HEK293 (cell line): ENCODE data around the gene POLR3A.

Experiments used
- GFI1B ChIP-seq: fragments of 450-650 bp; formaldehyde crosslinking; IDR thresholded peaks from 2 replicates; pipeline ENCODE4 v1.5.1; 2016; ENCODE audit warnings: missing biosample characterization, missing genetic modification characterization
- HOXC10 ChIP-seq: sonication (generic); formaldehyde crosslinking; IDR thresholded peaks from 2 replicates; pipeline ENCODE4 v1.8.1; 2023; ENCODE audit warnings: mild to moderate bottlenecking, missing genetic modification reagents
- KLF7 ChIP-seq: fragments of 450-650 bp; formaldehyde crosslinking; IDR thresholded peaks from 2 replicates; pipeline ENCODE4 v1.5.1; 2016; ENCODE audit warnings: missing biosample characterization, missing genetic modification characterization, borderline replicate concordance
- MYNN ChIP-seq: fragments of 450-650 bp; formaldehyde crosslinking; IDR thresholded peaks from 2 replicates; pipeline ENCODE4 v1.5.1; 2016; ENCODE audit warnings: missing biosample characterization, missing genetic modification characterization, borderline replicate concordance
- PRDM2 ChIP-seq: fragments of 450-650 bp; formaldehyde crosslinking; IDR thresholded peaks from 2 replicates; pipeline ENCODE4 v1.5.1; 2016; ENCODE audit warnings: missing biosample characterization, missing genetic modification characterization, borderline replicate concordance
- SCRT1 ChIP-seq: fragments of 450-650 bp; formaldehyde crosslinking; IDR thresholded peaks from 2 replicates; pipeline ENCODE4 v1.5.1; 2016; ENCODE audit warnings: missing biosample characterization, missing genetic modification characterization, borderline replicate concordance
- SP2 ChIP-seq: fragments of 450-650 bp; formaldehyde crosslinking; IDR thresholded peaks from 2 replicates; pipeline ENCODE4 v1.5.1; 2016; ENCODE audit warnings: missing biosample characterization, missing genetic modification characterization
- ZBTB49 ChIP-seq: fragments of 450-650 bp; formaldehyde crosslinking; IDR thresholded peaks from 2 replicates; pipeline ENCODE4 v1.5.1; 2016; ENCODE audit warnings: missing biosample characterization, missing genetic modification characterization, low read depth
- ZBTB8A ChIP-seq: fragments of 450-650 bp; formaldehyde crosslinking; IDR thresholded peaks from 2 replicates; pipeline ENCODE4 v1.5.1; 2016; ENCODE audit warnings: missing biosample characterization, missing genetic modification characterization
- ZNF140 ChIP-seq: fragments of 450-650 bp; formaldehyde crosslinking; IDR thresholded peaks from 2 replicates; pipeline ENCODE4 v1.5.1; 2016; ENCODE audit warnings: missing biosample characterization, missing genetic modification characterization
- ZNF155 ChIP-seq: fragments of 450-650 bp; formaldehyde crosslinking; IDR thresholded peaks from 2 replicates; pipeline ENCODE4 v1.5.1; 2016; ENCODE audit warnings: missing biosample characterization, missing genetic modification characterization
- ZNF169 ChIP-seq: fragments of 450-650 bp; formaldehyde crosslinking; IDR thresholded peaks from 2 replicates; pipeline ENCODE4 v1.5.1; 2016; ENCODE audit warnings: missing biosample characterization, missing genetic modification characterization
- ZNF174 ChIP-seq: fragments of 450-650 bp; formaldehyde crosslinking; IDR thresholded peaks from 2 replicates; pipeline ENCODE4 v1.5.0; 2017; ENCODE audit warnings: missing biosample characterization, mild to moderate bottlenecking, missing genetic modification characterization
- ZNF184 ChIP-seq: fragments of 450-650 bp; IDR thresholded peaks from 2 replicates; pipeline ENCODE4 v1.5.1; 2018; ENCODE audit warnings: missing biosample characterization, mild to moderate bottlenecking, missing genetic modification characterization
- ZNF221 ChIP-seq: fragments of 450-650 bp; formaldehyde crosslinking; IDR thresholded peaks from 2 replicates; pipeline ENCODE4 v1.5.1; 2017; ENCODE audit warnings: missing biosample characterization, missing genetic modification characterization, borderline replicate concordance
- ZNF335 ChIP-seq: fragments of 450-650 bp; formaldehyde crosslinking; conservative IDR thresholded peaks from 2 replicates; pipeline ENCODE4 v1.5.1; 2016; ENCODE audit warnings: missing biosample characterization, missing genetic modification characterization
- ZNF366 ChIP-seq: fragments of 450-650 bp; formaldehyde crosslinking; conservative IDR thresholded peaks from 2 replicates; pipeline ENCODE4 v1.5.1; 2016; ENCODE audit warnings: missing biosample characterization, missing genetic modification characterization
- ZNF37A ChIP-seq: fragments of 450-650 bp; IDR thresholded peaks from 2 replicates; pipeline ENCODE4 v1.5.1; 2018; ENCODE audit warnings: missing biosample characterization, missing genetic modification characterization
- ZNF394 ChIP-seq: fragments of 450-650 bp; formaldehyde crosslinking; IDR thresholded peaks from 2 replicates; pipeline ENCODE4 v1.5.1; 2016; ENCODE audit warnings: missing biosample characterization, missing genetic modification characterization, mild to moderate bottlenecking, moderate library complexity, borderline replicate concordance
- ZNF416 ChIP-seq: fragments of 450-650 bp; formaldehyde crosslinking; IDR thresholded peaks from 2 replicates; pipeline ENCODE4 v1.5.1; 2016; ENCODE audit warnings: missing biosample characterization, missing genetic modification characterization
- ZNF449 ChIP-seq: fragments of 450-650 bp; formaldehyde crosslinking; IDR thresholded peaks from 2 replicates; pipeline ENCODE4 v1.5.1; 2017; ENCODE audit warnings: missing biosample characterization, mild to moderate bottlenecking, missing genetic modification characterization, moderate library complexity
- ZNF473 ChIP-seq: fragments of 450-650 bp; formaldehyde crosslinking; IDR thresholded peaks from 2 replicates; pipeline ENCODE4 v1.5.1; 2017; ENCODE audit warnings: missing biosample characterization, missing genetic modification characterization
- ZNF501 ChIP-seq: fragments of 450-650 bp; formaldehyde crosslinking; IDR thresholded peaks from 2 replicates; pipeline ENCODE4 v1.5.1; 2016; ENCODE audit warnings: missing biosample characterization, missing genetic modification characterization
- ZNF549 ChIP-seq: fragments of 450-650 bp; IDR thresholded peaks from 2 replicates; pipeline ENCODE4 v1.5.1; 2018; ENCODE audit warnings: missing biosample characterization, missing genetic modification characterization, mild to moderate bottlenecking, inconsistent platforms, moderate library complexity
- ZNF571 ChIP-seq: fragments of 450-650 bp; formaldehyde crosslinking; IDR thresholded peaks from 2 replicates; pipeline ENCODE4 v1.5.0; 2017; ENCODE audit warnings: missing biosample characterization, missing genetic modification characterization
- ZNF600 ChIP-seq: fragments of 450-650 bp; formaldehyde crosslinking; IDR thresholded peaks from 2 replicates; pipeline ENCODE4 v1.5.1; 2016; ENCODE audit warnings: missing biosample characterization, missing genetic modification characterization
- ZNF624 ChIP-seq: fragments of 450-650 bp; formaldehyde crosslinking; IDR thresholded peaks from 2 replicates; pipeline ENCODE4 v1.5.1; 2017; ENCODE audit warnings: missing biosample characterization, missing genetic modification characterization
- ZNF664 ChIP-seq: fragments of 450-650 bp; formaldehyde crosslinking; IDR thresholded peaks from 2 replicates; pipeline ENCODE4 v1.5.1; 2016; ENCODE audit warnings: missing biosample characterization, missing genetic modification characterization
- ZNF670 ChIP-seq: fragments of 450-650 bp; formaldehyde crosslinking; IDR thresholded peaks from 2 replicates; pipeline ENCODE4 v1.5.1; 2016; ENCODE audit warnings: missing biosample characterization, missing genetic modification characterization, low read depth
- ZNF707 ChIP-seq: fragments of 450-650 bp; formaldehyde crosslinking; IDR thresholded peaks from 2 replicates; pipeline ENCODE4 v1.5.1; 2016; ENCODE audit warnings: missing biosample characterization, missing genetic modification characterization
- ZNF76 ChIP-seq: fragments of 450-650 bp; formaldehyde crosslinking; IDR thresholded peaks from 2 replicates; pipeline ENCODE4; 2016; ENCODE audit warnings: low read depth, missing biosample characterization, missing genetic modification characterization, borderline replicate concordance
- ZSCAN23 ChIP-seq: fragments of 450-650 bp; formaldehyde crosslinking; IDR thresholded peaks from 2 replicates; pipeline ENCODE4 v1.5.1; 2016; ENCODE audit warnings: missing biosample characterization, missing genetic modification characterization

Gene POLR3A

GRCh38 chr10:78033637-78034470 lies 4.5 kb upstream of the POLR3A start, which contains the start of gene RPS24 (continued):
- TF ChIP-seq PRDM2 (no peak), ZSCAN23 (tag by site-specific recombination) (no peak), ZNF624 (tag by site-specific recombination) (no peak), KLF7 (tag by site-specific recombination) (peak; percentile 63; the same call in 1 of the 2 replicates), ZNF335 (peak; percentile 96), ZNF600 (tag by site-specific recombination) (0 out of 2 replicates have a peak, but pooled peaks have one; percentile 31), ZNF416 (tag by site-specific recombination) (no peak), ZNF174 (tag by site-specific recombination) (no peak), ZNF37A (tag by site-specific recombination) (no peak; the same call in 1 of the 2 replicates), GFI1B (no peak), HOXC10 (CRISPR knock-in tag) (no peak), ZNF221 (tag by site-specific recombination) (no peak), SCRT1 (tag by site-specific recombination) (no peak), ZNF76 (peak; percentile 70), ZNF707 (no peak), ZNF140 (tag by site-specific recombination) (no peak), ZNF449 (tag by site-specific recombination) (no peak), ZNF473 (tag by site-specific recombination) (no peak), SP2 (tag by site-specific recombination) (peak; percentile 84), ZNF501 (tag by site-specific recombination) (peak; percentile 88; the same call in 1 of the 2 replicates), ZNF155 (no peak), ZNF169 (tag by site-specific recombination) (no peak), ZNF571 (tag by site-specific recombination) (no peak), ZBTB8A (peak; percentile 70), ZNF184 (tag by site-specific recombination) (no peak), ZNF670 (no peak), ZBTB49 (tag by site-specific recombination) (no peak), MYNN (tag by site-specific recombination) (no peak), ZNF549 (tag by site-specific recombination) (no peak), ZNF366 (peak; percentile 78), ZNF664 (tag by site-specific recombination) (no peak), ZNF394 (peak; percentile 73; the same call in 1 of the 2 replicates)
